Omental fat pad (tissue), 4 donors: ENCODE results near the gene IL2RG. TPM values are rescaled to one million over a fixed set of nuclear protein-coding genes. Genes with fewer than 3 reads are reported as not detected.

Experiments used
- ATAC-seq: fragments of 150-250 bp; one replicate; pipeline ENCODE4 v1.9.1; 2016; ENCODE audit warnings: mild to moderate bottlenecking, moderate library complexity; ENCODE audit not compliant: low FRiP score
- DNase-seq: peaks from one replicate; pipeline ENCODE4 v3.0.0-alpha.2; 2019; ENCODE audit warnings: low spot score
- CTCF ChIP-seq, 3 donors: fragments of 450-650 bp; IDR thresholded peaks; one replicate each; pipeline ENCODE4 v1.5.1; 2016 to 2017; ENCODE audit warnings: antibody characterized with exemption in 3 of 3, mild to moderate bottlenecking in 3 of 3, moderate library complexity in 2 of 3
- total RNA-seq, 4 donors: library from RNA; depleted of rRNA; stranded (reverse); fragments of >200 nt; gene quantifications; one replicate each; pipeline ENCODE4 v1.1.0, GENCODE V29; 2016

Gene IL2RG
- total RNA-seq, 4 donors from 2014 or later: 8.3 to 30.9 (median 15.6) TPM

- ATAC-seq: peak; percentile 63
- DNase-seq: peak; percentile 37
- TF ChIP-seq CTCF (IDR thresholded peaks at IDR 0.05): peak in 1 of 3 donors; percentile 7
Measured at GRCh38 chrX:71128915-71129765, 17.8 kb upstream of the IL2RG start.

- no peak for TF ChIP-seq CTCF (IDR thresholded peaks at IDR 0.05)
- no peak for ATAC-seq
- DNase-seq: no peak
Measured at GRCh38 chrX:71128166-71128833, 16.9 kb upstream of the IL2RG start.

GRCh38 chrX:71118985-71119535 is 7.7 kb upstream of the IL2RG start:
- DNase-seq: no peak
- no peak for TF ChIP-seq CTCF (IDR thresholded peaks at IDR 0.05)
- peak; percentile 44 for ATAC-seq

- DNase-seq: peak; percentile 42
- peak; percentile 96 for ATAC-seq
- no peak for TF ChIP-seq CTCF (IDR thresholded peaks at IDR 0.05)
Measured at GRCh38 chrX:71118032-71118984, 6.9 kb upstream of the IL2RG start, which contains the start of gene MED12. MED12 (plus strand) TSS chrX:71118596; CDS start chrX:71118755, 159 bp downstream.

GRCh38 chrX:71117358-71117757 is 6.0 kb upstream of the IL2RG start:
- TF ChIP-seq CTCF (IDR thresholded peaks at IDR 0.05): no peak
- no peak for ATAC-seq
- DNase-seq: no peak

GRCh38 chrX:71111921-71112431 is 599 bp upstream of the IL2RG start:
- ATAC-seq: no peak
- no peak for DNase-seq
- no peak for TF ChIP-seq CTCF (IDR thresholded peaks at IDR 0.05)
